GM21717 (cell line): ENCODE measurements around the gene SDC1.

ENCODE experiments used
- ATAC-seq: cut with Tn5 transposase; IDR thresholded peaks from one replicate; pipeline ENCODE4 v1.9.1; 2021; ENCODE audit warnings: mild to moderate bottlenecking, moderate library complexity; ENCODE audit not compliant: unreplicated experiment

Gene SDC1

GRCh38 chr2:20186078-20186854 is 38.7 kb downstream of the SDC1 start:
- ATAC-seq = no peak

- ATAC-seq = no peak
Observed at GRCh38 chr2:20185176-20186022, 39.5 kb downstream of the SDC1 start.

GRCh38 chr2:20184067-20184938 is 40.6 kb downstream of the SDC1 start:
- ATAC-seq = no peak

- no peak for ATAC-seq
Observed at GRCh38 chr2:20183373-20183772, 41.6 kb downstream of the SDC1 start.

- ATAC-seq = no peak
Observed at GRCh38 chr2:20182241-20182931, 42.5 kb downstream of the SDC1 start.

- no peak for ATAC-seq
Observed at GRCh38 chr2:20181761-20182160, 43.2 kb downstream of the SDC1 start.

- ATAC-seq = no peak
Observed at GRCh38 chr2:20180676-20181648, 44.0 kb downstream of the SDC1 start.

- no peak for ATAC-seq
Observed at GRCh38 chr2:20179755-20180594, 45.0 kb downstream of the SDC1 start.

GRCh38 chr2:20179466-20179754 is 45.5 kb downstream of the SDC1 start:
- ATAC-seq = no peak

- no peak for ATAC-seq
Observed at GRCh38 chr2:20178666-20179465, 46.1 kb downstream of the SDC1 start.

- ATAC-seq = no peak
Observed at GRCh38 chr2:20178249-20178607, 46.7 kb downstream of the SDC1 start.

GRCh38 chr2:20177556-20178248 is 47.2 kb downstream of the SDC1 start:
- ATAC-seq = no peak

- ATAC-seq = no peak
Observed at GRCh38 chr2:20176760-20177159, 48.2 kb downstream of the SDC1 start.

GRCh38 chr2:20175931-20176330 is 49.0 kb downstream of the SDC1 start:
- ATAC-seq = no peak

GRCh38 chr2:20175267-20175666 is 49.7 kb downstream of the SDC1 start:
- ATAC-seq = no peak

- ATAC-seq = no peak
Observed at GRCh38 chr2:20174410-20174809, 50.5 kb downstream of the SDC1 start.
